ENCODE measurements around the gene ROBO1. TPM values are rescaled to one million over a fixed set of nuclear protein-coding genes. Genes with fewer than 3 reads are reported as not detected.

Gene ROBO1
- total and polyA plus RNA-seq, 2 donors from 2014 or later = 2.1 to 22.1 TPM

GRCh38 chr3:79005084-79005483, 762.7 kb downstream of the ROBO1 start:
- intact Hi-C loops (cut with DNase I) = no loop called here
- no peaks in the 10 kb centered on the region for H3K4me1 ChIP-seq (ENCODE audit: control insufficient read depth in 2 of 3, insufficient read depth in 2 of 3, low read depth in 1 of 3, low read length in 3 of 3)
- no peaks in the 10 kb centered on the region for H3K36me3 ChIP-seq (ENCODE audit: control insufficient read depth in 2 of 3, insufficient read depth in 3 of 3, low read length in 3 of 3)
- no peak for TF ChIP-seq CTCF (IDR thresholded peaks at IDR 0.05; ENCODE audit: borderline replicate concordance, extremely low read depth, insufficient read depth)
- H3K4me3 ChIP-seq (ENCODE audit: low read length in 3 of 3) = no peak overlapping the region
- H3K9ac ChIP-seq (ENCODE audit: low read length in 3 of 3) = no peak overlapping the region
- no peak overlapping the region for H3K27ac ChIP-seq (ENCODE audit: low read depth in 2 of 2, low read length in 2 of 2)
- no peaks in the 10 kb centered on the region for H3K27me3 ChIP-seq (ENCODE audit: control insufficient read depth, insufficient read depth, low read length)
- FAIRE-seq (no peak), DNase-seq (no peak)
- H3K9me3 ChIP-seq (ENCODE audit: control insufficient read depth in 2 of 3, insufficient read depth in 1 of 3, low read length in 3 of 3) = no peaks in the 10 kb centered on the region

- H3K36me3 ChIP-seq (ENCODE audit: control insufficient read depth in 2 of 3, insufficient read depth in 3 of 3, low read length in 3 of 3) = no peaks in the 10 kb centered on the region
- no peak overlapping the region for H3K27ac ChIP-seq (ENCODE audit: low read depth in 2 of 2, low read length in 2 of 2)
- FAIRE-seq (no peak), DNase-seq (no peak)
- H3K4me3 ChIP-seq (ENCODE audit: low read length in 3 of 3) = no peak overlapping the region
- no peak for TF ChIP-seq CTCF (IDR thresholded peaks at IDR 0.05; ENCODE audit: borderline replicate concordance, extremely low read depth, insufficient read depth)
- intact Hi-C loops (cut with DNase I) = no loop called here
- H3K9me3 ChIP-seq (ENCODE audit: control insufficient read depth in 2 of 3, insufficient read depth in 1 of 3, low read length in 3 of 3) = no peaks in the 10 kb centered on the region
- H3K4me1 ChIP-seq (ENCODE audit: control insufficient read depth in 2 of 3, insufficient read depth in 2 of 3, low read depth in 1 of 3, low read length in 3 of 3) = no peaks in the 10 kb centered on the region
- H3K27me3 ChIP-seq (ENCODE audit: control insufficient read depth, insufficient read depth, low read length) = no peaks in the 10 kb centered on the region
- H3K9ac ChIP-seq (ENCODE audit: low read length in 3 of 3) = no peak overlapping the region
Measured at GRCh38 chr3:79003994-79004393, 763.8 kb downstream of the ROBO1 start.

- H3K27me3 ChIP-seq (ENCODE audit: control insufficient read depth, insufficient read depth, low read length) = no peaks in the 10 kb centered on the region
- no peak overlapping the region for H3K4me3 ChIP-seq (ENCODE audit: low read length in 3 of 3)
- H3K36me3 ChIP-seq (ENCODE audit: control insufficient read depth in 2 of 3, insufficient read depth in 3 of 3, low read length in 3 of 3) = no peaks in the 10 kb centered on the region
- no peaks in the 10 kb centered on the region for H3K4me1 ChIP-seq (ENCODE audit: control insufficient read depth in 2 of 3, insufficient read depth in 2 of 3, low read depth in 1 of 3, low read length in 3 of 3)
- no peak overlapping the region for H3K9ac ChIP-seq (ENCODE audit: low read length in 3 of 3)
- FAIRE-seq = no peak
- no peaks in the 10 kb centered on the region for H3K9me3 ChIP-seq (ENCODE audit: control insufficient read depth in 2 of 3, insufficient read depth in 1 of 3, low read length in 3 of 3)
- intact Hi-C loops (cut with DNase I) = no loop called here
- no peak overlapping the region for H3K27ac ChIP-seq (ENCODE audit: low read depth in 2 of 2, low read length in 2 of 2)
- no peak for DNase-seq
- TF ChIP-seq CTCF (IDR thresholded peaks at IDR 0.05; ENCODE audit: borderline replicate concordance, extremely low read depth, insufficient read depth) = no peak
Measured at GRCh38 chr3:79002465-79003372, 765.1 kb downstream of the ROBO1 start.

All from kidney (tissue), 14 donors.